Measurements from ENCODE around the gene MGST2. TPM values are rescaled to one million over a fixed set of nuclear protein-coding genes. Genes with fewer than 3 reads are reported as not detected.

The MGST2 gene
- total RNA-seq, 2 donors from 2014 or later: 188 to 215 TPM

GRCh38 chr4:139686988-139687387, 21.4 kb downstream of the MGST2 start:
- peaks cover 41% of the 10 kb centered on the region for H3K4me1 Mint-ChIP-seq
- H3K9me3 Mint-ChIP-seq: peaks cover 2% of the 10 kb centered on the region
- peaks cover 19% of the 10 kb centered on the region for H3K9me3 ChIP-seq (ENCODE audit: control insufficient read depth, low read length)
- WGBS, 2 experiments (ENCODE audit: insufficient coverage in 1 of 2, insufficient read length in 1 of 2): 95 to 96% methylated on average over 2 to 3 of the region's 3 CpGs
- DNase-seq: no peak
- H3K36me3 Mint-ChIP-seq (ENCODE audit: low read depth): peaks cover 71% of the 10 kb centered on the region
- H3K27me3 Mint-ChIP-seq (ENCODE audit: insufficient read depth): no peaks in the 10 kb centered on the region
- no peaks in the 10 kb centered on the region for H3K27me3 ChIP-seq (ENCODE audit: control insufficient read depth, insufficient read depth, low read length, poor library complexity, severe bottlenecking)
- peaks cover 6% of the 10 kb centered on the region for H3K4me1 ChIP-seq (ENCODE audit: control insufficient read depth, insufficient read depth, low read length)
- no peak for TF ChIP-seq CTCF (conservative IDR thresholded peaks at IDR 0.05)
- H3K36me3 ChIP-seq (ENCODE audit: control insufficient read depth, insufficient read depth, low read length): peaks cover 79% of the 10 kb centered on the region
- peak overlapping the region; percentile 16 for H3K4me3 ChIP-seq (ENCODE audit: low read length)
- H3K27ac Mint-ChIP-seq: no peak overlapping the region
- H3K27ac ChIP-seq (ENCODE audit: low read depth, low read length): no peak overlapping the region
- no peak overlapping the region for H3K4me3 Mint-ChIP-seq
- H3K9ac ChIP-seq (ENCODE audit: extremely low read depth, low read length, poor library complexity, severe bottlenecking): no peak overlapping the region

- Histone ChIP-seq H3K27me3 (ENCODE audit: control insufficient read depth, insufficient read depth, low read length, poor library complexity, severe bottlenecking) (no peaks in the 10 kb centered on the region), H3K9ac (ENCODE audit: extremely low read depth, low read length, poor library complexity, severe bottlenecking) (no peak overlapping the region), H3K4me1 (ENCODE audit: control insufficient read depth, insufficient read depth, low read length) (peaks cover 7% of the 10 kb centered on the region), H3K4me3 (ENCODE audit: low read length) (no peak overlapping the region), H3K9me3 (ENCODE audit: control insufficient read depth, low read length) (peaks cover 11% of the 10 kb centered on the region), H3K36me3 (ENCODE audit: control insufficient read depth, insufficient read depth, low read length) (peaks cover 77% of the 10 kb centered on the region), H3K27ac (ENCODE audit: low read depth, low read length) (no peak overlapping the region)
- WGBS, 2 experiments (ENCODE audit: insufficient coverage in 1 of 2, insufficient read length in 1 of 2): 93% methylated on average over 4 to 6 of the region's 6 CpGs
- no peak for TF ChIP-seq CTCF (conservative IDR thresholded peaks at IDR 0.05)
- Mint-ChIP-seq H3K4me1 (peaks cover 31% of the 10 kb centered on the region), H3K27ac (no peak overlapping the region), H3K9me3 (peaks cover 2% of the 10 kb centered on the region), H3K36me3 (ENCODE audit: low read depth) (peaks cover 67% of the 10 kb centered on the region), H3K27me3 (ENCODE audit: insufficient read depth) (no peaks in the 10 kb centered on the region), H3K4me3 (no peak overlapping the region)
- no peak for DNase-seq
Measured at GRCh38 chr4:139689093-139689722, 23.6 kb downstream of the MGST2 start.

- TF ChIP-seq CTCF (conservative IDR thresholded peaks at IDR 0.05): no peak
- Mint-ChIP-seq H3K4me1 (peaks cover 31% of the 10 kb centered on the region), H3K9me3 (no peaks in the 10 kb centered on the region), H3K36me3 (ENCODE audit: low read depth) (peaks cover 67% of the 10 kb centered on the region), H3K27ac (no peak overlapping the region), H3K4me3 (no peak overlapping the region), H3K27me3 (ENCODE audit: insufficient read depth) (no peaks in the 10 kb centered on the region)
- H3K36me3 ChIP-seq (ENCODE audit: control insufficient read depth, insufficient read depth, low read length): peaks cover 77% of the 10 kb centered on the region
- no peaks in the 10 kb centered on the region for H3K27me3 ChIP-seq (ENCODE audit: control insufficient read depth, insufficient read depth, low read length, poor library complexity, severe bottlenecking)
- H3K9me3 ChIP-seq (ENCODE audit: control insufficient read depth, low read length): no peaks in the 10 kb centered on the region
- no peak for DNase-seq
- no peak overlapping the region for H3K27ac ChIP-seq (ENCODE audit: low read depth, low read length)
- H3K9ac ChIP-seq (ENCODE audit: extremely low read depth, low read length, poor library complexity, severe bottlenecking): no peak overlapping the region
- H3K4me3 ChIP-seq (ENCODE audit: low read length): no peak overlapping the region
- H3K4me1 ChIP-seq (ENCODE audit: control insufficient read depth, insufficient read depth, low read length): peaks cover 10% of the 10 kb centered on the region
Measured at GRCh38 chr4:139690419-139690818, 24.8 kb downstream of the MGST2 start.

Data from endodermal cell (in vitro differentiated cells).